ENCODE measurements around the gene GSK3A.

DNA sequence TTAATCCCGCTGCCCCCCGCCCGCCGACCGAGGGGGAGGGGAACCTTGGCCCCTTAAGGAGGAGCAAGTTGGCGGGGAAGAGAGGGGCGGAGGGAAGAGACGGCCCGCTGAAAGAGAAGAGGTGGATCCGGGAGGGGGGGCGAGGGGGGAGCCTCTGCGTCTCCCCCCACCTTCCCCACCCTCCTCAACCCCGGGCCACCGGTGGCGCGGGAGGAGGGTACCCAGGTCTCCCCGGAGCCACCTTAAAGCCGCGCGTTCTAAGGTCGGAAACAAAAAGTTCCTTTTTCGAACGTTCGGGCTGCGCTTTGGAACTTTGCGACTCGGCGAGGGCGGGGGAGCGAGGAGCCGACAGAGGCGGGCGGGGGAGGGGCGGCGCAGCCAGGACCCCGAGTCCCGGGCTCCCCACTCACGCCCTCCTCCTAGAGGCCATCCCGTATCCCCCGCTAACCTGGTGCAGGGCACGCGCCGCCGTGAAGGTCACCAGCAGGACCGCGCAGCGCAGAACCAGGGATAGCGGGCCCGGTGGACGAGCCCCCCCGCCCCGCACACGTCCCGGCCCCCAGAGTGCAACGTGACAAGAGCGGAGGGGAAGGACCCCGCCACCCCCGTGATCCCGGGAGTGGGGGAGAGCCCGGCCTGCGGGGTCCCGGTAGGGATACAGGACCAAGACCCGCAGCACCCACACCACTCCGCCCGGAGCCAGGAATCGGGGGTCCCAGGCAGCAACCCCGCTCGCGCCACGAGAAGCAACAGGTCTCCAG, 11.9 kb upstream of the GSK3A start:
- TF ChIP-seq CTCF (conservative IDR thresholded peaks at IDR 0.05; ENCODE audit: low read length) (no peak), EZH2phosphoT487 (IDR thresholded peaks at IDR 0.05; ENCODE audit: borderline replicate concordance) (no peak)
